K562 (cell line): ENCODE results near the gene STT3B. TPM values are rescaled to one million over a fixed set of nuclear protein-coding genes. Genes with fewer than 3 reads are reported as not detected.

Source experiments
- KAT8 ChIP-seq: fragments of 450-650 bp; IDR thresholded peaks from 2 replicates; pipeline ENCODE4 v1.6.1; 2016; ENCODE audit warnings: low read depth, mild to moderate bottlenecking
- MCM3 ChIP-seq: fragments of 450-650 bp; IDR thresholded peaks from 2 replicates; pipeline ENCODE4 v1.6.1; 2016
- SIN3B ChIP-seq: fragments of 450-650 bp; IDR thresholded peaks from 2 replicates; pipeline ENCODE4 v1.6.1; 2017; ENCODE audit warnings: low read depth, mild to moderate bottlenecking, moderate library complexity
- ZNF253 ChIP-seq: fragments of 250-450 bp; sonication (Bioruptor Pico); conservative IDR thresholded peaks from 2 replicates; pipeline ENCODE4 v1.6.1; 2021; ENCODE audit warnings: mild to moderate bottlenecking
- ZNF347 ChIP-seq: fragments of 450-650 bp; formaldehyde crosslinking; IDR thresholded peaks from 2 replicates; pipeline ENCODE4 v1.4.0; 2020; ENCODE audit warnings: low read depth, mild to moderate bottlenecking, moderate library complexity
- ZNF408 ChIP-seq: fragments of 250-450 bp; sonication (Bioruptor Pico); IDR thresholded peaks from 2 replicates; pipeline ENCODE4 v1.4.0; 2020; ENCODE audit warnings: low read depth, mild to moderate bottlenecking, moderate library complexity
- ZNF699 ChIP-seq: fragments of 250-450 bp; sonication (Bioruptor Pico); IDR thresholded peaks from 2 replicates; pipeline ENCODE4 v1.8.0; 2021; ENCODE audit warnings: mild to moderate bottlenecking, moderate library complexity; ENCODE audit not compliant: insufficient replicate concordance
- polyA plus RNA-seq, 8 experiments: library from polyadenylated mRNA; depleted of rRNA in 4 of 8; stranded (reverse) in 5 of 8; unstranded in 3 of 8; fragments of >200 nt; fragmentation: Nextera tagmentation in 2 of 8; fragmentation: Illumina TruSeq in 1 of 8; extraction: Ambion mirVana in 2 of 8; extraction: Trizol in 1 of 8; gene quantifications; 2 replicates each; pipeline versions ENCODE4 v1.2.1 to v1.2.3, GENCODE V29; 2011 to 2014; ENCODE audit warnings: inconsistent platforms in 1 of 8, missing spikeins in 1 of 8
- total RNA-seq, 7 experiments: library from RNA; depleted of rRNA in 6 of 7; stranded (reverse); fragments of >200 nt in 6 of 7; fragmentation: Illumina TruSeq in 2 of 7; extraction: Trizol in 2 of 7; gene quantifications; 2 replicates each; pipeline versions ENCODE4 v1.2.1 to v1.2.3, GENCODE V29; 2011 to 2021; ENCODE audit warnings: low replicate concordance in 1 of 7
- TF ChIP-seq, protein P1 (sequence below), 2 experiments: fragments of 450-650 bp in 1 of 2; sonication (generic) in 1 of 2; formaldehyde crosslinking in 1 of 2; IDR thresholded peaks; 2 replicates each; pipeline versions ENCODE4 v1.7.1 to v1.9.0; 2016 to 2022; ENCODE audit warnings: inconsistent platforms in 1 of 2, mild to moderate bottlenecking in 1 of 2, missing genetic modification reagents in 1 of 2
- TF ChIP-seq, protein P2 (sequence below), 3 experiments: fragments of 200-800 bp in 1 of 3; sonication (Bioruptor generic) in 1 of 3; sonication (generic) in 1 of 3; formaldehyde crosslinking in 1 of 3; IDR thresholded peaks; 2 replicates each; pipeline versions ENCODE4 v1.6.1 to v1.8.0; 2016 to 2022; ENCODE audit warnings: mild to moderate bottlenecking in 2 of 3, missing compliant biosample characterization in 2 of 3, missing genetic modification characterization in 2 of 3, missing genetic modification reagents in 1 of 3
- TF ChIP-seq, protein P3 (sequence below): sonication (generic); formaldehyde crosslinking; IDR thresholded peaks from 2 replicates; pipeline ENCODE4 v1.9.0; 2022; ENCODE audit warnings: mild to moderate bottlenecking, missing genetic modification reagents
- TF ChIP-seq, protein P4 (sequence below): fragments of 250-450 bp; sonication (Bioruptor Pico); IDR thresholded peaks from 2 replicates; pipeline ENCODE4 v1.4.0; 2020

The STT3B gene
- total and polyA plus RNA-seq, 9 of the 15 experiments (the other 6 are each of a cell fraction or from before 2014, with no cell fraction given), result 22.4 to 147 (median 100) TPM

DNA sequence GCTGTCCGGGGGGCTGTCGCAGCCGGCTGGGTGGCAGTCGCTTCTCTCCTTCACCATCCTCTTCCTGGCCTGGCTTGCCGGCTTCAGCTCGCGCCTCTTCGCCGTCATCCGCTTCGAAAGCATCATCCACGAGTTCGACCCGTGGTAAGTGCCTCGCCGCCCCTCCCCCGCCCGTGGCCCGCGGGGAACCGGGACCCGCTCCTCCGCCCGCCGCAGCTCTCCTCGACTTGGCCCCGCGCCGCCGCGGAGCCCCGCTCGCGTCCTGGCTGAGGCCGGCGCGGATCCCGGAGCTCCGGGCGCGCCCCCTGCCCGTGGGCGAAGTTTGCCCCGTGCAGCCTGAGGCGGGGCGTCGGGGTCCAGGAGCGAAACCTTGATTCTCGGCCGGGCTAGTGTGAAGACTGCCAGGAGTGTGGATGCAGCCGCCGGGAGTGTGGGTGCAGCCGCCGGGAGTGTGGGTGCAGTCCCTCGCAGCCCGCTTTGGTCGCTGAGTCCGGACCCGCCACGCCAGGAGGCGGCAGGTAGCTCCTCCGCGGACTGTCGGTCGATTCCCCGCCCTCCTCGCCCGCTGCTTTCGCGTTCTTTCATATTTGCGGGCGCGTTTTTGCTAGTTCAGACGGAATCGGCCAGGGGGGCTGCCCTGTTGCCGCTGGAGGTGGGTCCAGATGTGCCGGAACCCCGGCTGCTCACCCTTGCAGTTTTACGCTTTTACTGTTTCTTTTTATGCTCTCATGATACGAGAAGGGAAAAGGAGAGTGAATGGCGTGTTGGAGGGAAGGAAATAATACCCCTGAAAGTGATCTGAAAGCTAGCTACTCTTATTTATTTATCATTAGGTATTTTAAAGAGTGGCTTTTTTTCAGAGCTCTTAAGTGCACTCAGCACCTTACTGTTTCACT is 692 bp downstream of the STT3B start (continued):
- TF ChIP-seq, protein P1, sequence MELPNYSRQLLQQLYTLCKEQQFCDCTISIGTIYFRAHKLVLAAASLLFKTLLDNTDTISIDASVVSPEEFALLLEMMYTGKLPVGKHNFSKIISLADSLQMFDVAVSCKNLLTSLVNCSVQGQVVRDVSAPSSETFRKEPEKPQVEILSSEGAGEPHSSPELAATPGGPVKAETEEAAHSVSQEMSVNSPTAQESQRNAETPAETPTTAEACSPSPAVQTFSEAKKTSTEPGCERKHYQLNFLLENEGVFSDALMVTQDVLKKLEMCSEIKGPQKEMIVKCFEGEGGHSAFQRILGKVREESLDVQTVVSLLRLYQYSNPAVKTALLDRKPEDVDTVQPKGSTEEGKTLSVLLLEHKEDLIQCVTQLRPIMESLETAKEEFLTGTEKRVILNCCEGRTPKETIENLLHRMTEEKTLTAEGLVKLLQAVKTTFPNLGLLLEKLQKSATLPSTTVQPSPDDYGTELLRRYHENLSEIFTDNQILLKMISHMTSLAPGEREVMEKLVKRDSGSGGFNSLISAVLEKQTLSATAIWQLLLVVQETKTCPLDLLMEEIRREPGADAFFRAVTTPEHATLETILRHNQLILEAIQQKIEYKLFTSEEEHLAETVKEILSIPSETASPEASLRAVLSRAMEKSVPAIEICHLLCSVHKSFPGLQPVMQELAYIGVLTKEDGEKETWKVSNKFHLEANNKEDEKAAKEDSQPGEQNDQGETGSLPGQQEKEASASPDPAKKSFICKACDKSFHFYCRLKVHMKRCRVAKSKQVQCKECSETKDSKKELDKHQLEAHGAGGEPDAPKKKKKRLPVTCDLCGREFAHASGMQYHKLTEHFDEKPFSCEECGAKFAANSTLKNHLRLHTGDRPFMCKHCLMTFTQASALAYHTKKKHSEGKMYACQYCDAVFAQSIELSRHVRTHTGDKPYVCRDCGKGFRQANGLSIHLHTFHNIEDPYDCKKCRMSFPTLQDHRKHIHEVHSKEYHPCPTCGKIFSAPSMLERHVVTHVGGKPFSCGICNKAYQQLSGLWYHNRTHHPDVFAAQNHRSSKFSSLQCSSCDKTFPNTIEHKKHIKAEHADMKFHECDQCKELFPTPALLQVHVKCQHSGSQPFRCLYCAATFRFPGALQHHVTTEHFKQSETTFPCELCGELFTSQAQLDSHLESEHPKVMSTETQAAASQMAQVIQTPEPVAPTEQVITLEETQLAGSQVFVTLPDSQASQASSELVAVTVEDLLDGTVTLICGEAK (IDR thresholded peaks at IDR 0.05), result no peak
- TF ChIP-seq, protein P1 (CRISPR knock-in tag; IDR thresholded peaks at IDR 0.05), result peak; percentile 21; the same call in 1 of the 2 replicates
- no peak for TF ChIP-seq MCM3
- TF ChIP-seq, protein P2, sequence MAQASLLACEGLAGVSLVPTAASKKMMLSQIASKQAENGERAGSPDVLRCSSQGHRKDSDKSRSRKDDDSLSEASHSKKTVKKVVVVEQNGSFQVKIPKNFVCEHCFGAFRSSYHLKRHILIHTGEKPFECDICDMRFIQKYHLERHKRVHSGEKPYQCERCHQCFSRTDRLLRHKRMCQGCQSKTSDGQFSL (CRISPR knock-in tag; IDR thresholded peaks at IDR 0.05), result 0 out of 2 replicates have a peak, but pooled peaks have one; percentile 9
- TF ChIP-seq, protein P2 (tag; IDR thresholded peaks at IDR 0.05), result no peak
- no peak for TF ChIP-seq ZNF253 (CRISPR knock-in tag)
- TF ChIP-seq ZNF347 (CRISPR knock-in tag), result no peak
- TF ChIP-seq, protein P3, sequence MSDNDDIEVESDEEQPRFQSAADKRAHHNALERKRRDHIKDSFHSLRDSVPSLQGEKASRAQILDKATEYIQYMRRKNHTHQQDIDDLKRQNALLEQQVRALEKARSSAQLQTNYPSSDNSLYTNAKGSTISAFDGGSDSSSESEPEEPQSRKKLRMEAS (CRISPR knock-in tag), result peak; percentile 41
- TF ChIP-seq, protein P4, sequence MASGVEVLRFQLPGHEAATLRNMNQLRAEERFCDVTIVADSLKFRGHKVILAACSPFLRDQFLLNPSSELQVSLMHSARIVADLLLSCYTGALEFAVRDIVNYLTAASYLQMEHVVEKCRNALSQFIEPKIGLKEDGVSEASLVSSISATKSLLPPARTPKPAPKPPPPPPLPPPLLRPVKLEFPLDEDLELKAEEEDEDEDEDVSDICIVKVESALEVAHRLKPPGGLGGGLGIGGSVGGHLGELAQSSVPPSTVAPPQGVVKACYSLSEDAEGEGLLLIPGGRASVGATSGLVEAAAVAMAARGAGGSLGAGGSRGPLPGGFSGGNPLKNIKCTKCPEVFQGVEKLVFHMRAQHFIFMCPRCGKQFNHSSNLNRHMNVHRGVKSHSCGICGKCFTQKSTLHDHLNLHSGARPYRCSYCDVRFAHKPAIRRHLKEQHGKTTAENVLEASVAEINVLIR, result no peak
- no peak for TF ChIP-seq ZNF699 (CRISPR knock-in tag)
- TF ChIP-seq KAT8, result no peak
- peak; percentile 50; the same call in 1 of the 2 replicates for TF ChIP-seq SIN3B
- TF ChIP-seq ZNF408, result no peak
